Right lobe of liver (tissue), 6 donors: ENCODE results near the gene PPM1H. TPM values are rescaled to one million over a fixed set of nuclear protein-coding genes. Genes with fewer than 3 reads are reported as not detected.

ENCODE experiments used
- ATAC-seq, 4 donors: fragments of 200-7000 bp; cut with Tn5 transposase; one replicate each; pipeline ENCODE4 v1.9.1; 2020; ENCODE audit warnings: mild to moderate bottlenecking in 4 of 4, moderate library complexity in 4 of 4
- DNase-seq, 3 donors: peaks; one replicate each; pipeline ENCODE4 v3.0.0-alpha.2; 2020
- H3K27ac ChIP-seq, 3 donors: fragments of 200-600 bp; one replicate each; pipeline ENCODE4 v1.8.0; 2022
- H3K27me3 ChIP-seq, 2 donors: fragments of 200-600 bp; one replicate each; pipeline ENCODE4 v1.8.0; 2022
- H3K36me3 ChIP-seq, 4 donors: fragments of 200-600 bp; sonication (generic) in 1 of 4; one replicate each; pipeline versions ENCODE4 v1.5.1 to v1.8.0; 2017 to 2022; ENCODE audit warnings: control low read depth in 1 of 4
- H3K4me1 ChIP-seq, 4 donors: fragments of 200-600 bp; sonication (generic) in 1 of 4; one replicate each; pipeline versions ENCODE4 v1.5.1 to v1.8.0; 2017 to 2022; ENCODE audit warnings: control low read depth in 1 of 4
- H3K4me3 ChIP-seq, 3 donors: fragments of 200-600 bp; one replicate each; pipeline ENCODE4 v1.8.0; 2022
- H3K9me3 ChIP-seq, 4 donors: fragments of 200-600 bp; sonication (generic) in 1 of 4; one replicate each; pipeline versions ENCODE4 v1.5.1 to v1.8.0; 2017 to 2022; ENCODE audit warnings: control low read depth in 1 of 4
- POLR2A ChIP-seq: fragments of 450-650 bp; IDR thresholded peaks from one replicate; pipeline ENCODE4 v1.6.1; 2017; ENCODE audit warnings: antibody characterized with exemption, mild to moderate bottlenecking
- WGBS: methylation state at CpG from one replicate; pipeline ENCODE4 v1.1.6; 2018; ENCODE audit warnings: low coverage, low lambda C conversion rate; ENCODE audit not compliant: insufficient coverage; ENCODE audit errors: missing lambda C conversion rate; 5-methylcytosine and 5-hydroxymethylcytosine counted together
- intact Hi-C, 2 donors: fragments of 100-400 bp; cut with DNase I; formaldehyde crosslinking; loops; one replicate each; pipeline versions ENCODE4 v1.11.2 to v1.14.1; 2022
- total RNA-seq, 6 experiments: library from RNA; depleted of rRNA in 2 of 6; stranded (reverse); fragments of >200 nt in 2 of 6; fragmentation: NEBNext Ultra II Directional in 3 of 6; extraction: Animal tissue kit (Norgen Biotek cat#: 25700) in 3 of 6; gene quantifications; one replicate each; pipeline versions ENCODE4 v1.1.0 to v1.2.4, GENCODE V29; 2016 to 2023
- TF ChIP-seq, protein P1 (sequence below), 4 donors: fragments of 200-600 bp in 3 of 4; fragments of 450-650 bp in 1 of 4; IDR thresholded peaks; one replicate each; pipeline versions ENCODE4 v1.5.1 to v1.8.0; 2016 to 2022; ENCODE audit warnings: antibody characterized with exemption in 4 of 4, mild to moderate bottlenecking in 2 of 4
- donor health status: DM: no; HTN: yes; CAD: no.
- donor health status: DM: no; HTN: no; CAD: no.
- donor health status: DM: no; HTN: no; CAD: no.
- donor health status: DM: no; HTN: yes; CAD: no.
- donor health status: DM: no; HTN: yes; CAD: no.

The PPM1H gene
- total RNA-seq, 6 experiments from 2014 or later = 3.8 to 9.2 (median 6.5) TPM

DNA sequence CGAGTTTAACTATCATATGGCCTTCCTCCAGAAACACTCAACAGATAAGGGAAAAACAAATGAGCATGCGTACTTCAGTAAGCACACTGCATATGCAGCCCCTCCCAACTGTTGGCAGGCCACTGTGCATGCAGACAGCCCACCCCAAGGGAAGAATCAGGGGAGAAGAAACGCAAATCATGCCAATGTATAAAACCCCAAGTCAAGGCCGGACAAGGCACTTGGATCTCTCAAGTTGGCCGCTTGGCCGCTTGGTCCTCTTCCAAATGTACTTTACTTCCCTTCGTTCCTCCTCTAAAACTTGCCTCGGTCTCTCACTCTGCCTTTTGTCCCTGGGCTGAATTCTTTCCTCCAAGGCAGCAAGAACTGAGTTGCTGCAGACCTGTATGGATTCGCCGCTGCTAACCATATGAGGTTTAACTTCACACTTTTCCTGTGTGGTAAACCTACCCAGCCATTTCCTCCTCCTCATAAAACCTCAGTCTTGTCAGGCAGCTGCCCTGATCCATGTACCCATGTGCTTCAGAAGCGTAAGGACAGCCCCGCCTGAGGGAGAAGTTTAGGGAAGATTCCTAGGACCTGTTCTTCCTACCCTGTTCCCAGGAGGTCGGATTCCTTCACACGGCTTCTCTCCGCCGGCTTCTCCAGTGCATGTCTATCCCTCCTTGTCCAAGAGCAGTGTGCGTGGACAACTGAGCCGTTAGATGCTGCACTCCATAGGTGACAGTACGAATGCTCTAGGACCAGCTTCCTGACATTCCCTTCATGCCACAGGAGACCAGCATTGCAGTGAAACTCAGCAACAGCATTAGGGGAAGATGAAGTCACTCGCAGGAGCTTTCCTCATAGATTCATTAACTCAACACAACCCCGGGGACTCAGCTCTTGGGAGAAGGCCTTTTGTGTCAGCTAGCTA lies 280.4 kb downstream of the PPM1H start:
- no peaks in the 10 kb centered on the region for H3K36me3 ChIP-seq
- H3K9me3 ChIP-seq = no peaks in the 10 kb centered on the region
- no peak overlapping the region for H3K27ac ChIP-seq
- no peak for TF ChIP-seq POLR2A
- TF ChIP-seq, protein P1, sequence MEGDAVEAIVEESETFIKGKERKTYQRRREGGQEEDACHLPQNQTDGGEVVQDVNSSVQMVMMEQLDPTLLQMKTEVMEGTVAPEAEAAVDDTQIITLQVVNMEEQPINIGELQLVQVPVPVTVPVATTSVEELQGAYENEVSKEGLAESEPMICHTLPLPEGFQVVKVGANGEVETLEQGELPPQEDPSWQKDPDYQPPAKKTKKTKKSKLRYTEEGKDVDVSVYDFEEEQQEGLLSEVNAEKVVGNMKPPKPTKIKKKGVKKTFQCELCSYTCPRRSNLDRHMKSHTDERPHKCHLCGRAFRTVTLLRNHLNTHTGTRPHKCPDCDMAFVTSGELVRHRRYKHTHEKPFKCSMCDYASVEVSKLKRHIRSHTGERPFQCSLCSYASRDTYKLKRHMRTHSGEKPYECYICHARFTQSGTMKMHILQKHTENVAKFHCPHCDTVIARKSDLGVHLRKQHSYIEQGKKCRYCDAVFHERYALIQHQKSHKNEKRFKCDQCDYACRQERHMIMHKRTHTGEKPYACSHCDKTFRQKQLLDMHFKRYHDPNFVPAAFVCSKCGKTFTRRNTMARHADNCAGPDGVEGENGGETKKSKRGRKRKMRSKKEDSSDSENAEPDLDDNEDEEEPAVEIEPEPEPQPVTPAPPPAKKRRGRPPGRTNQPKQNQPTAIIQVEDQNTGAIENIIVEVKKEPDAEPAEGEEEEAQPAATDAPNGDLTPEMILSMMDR (IDR thresholded peaks at IDR 0.05) = no peak
- 69% methylated on average over 9 of the region's 21 CpGs for WGBS
- ATAC-seq = no peak
- H3K4me1 ChIP-seq = peaks cover 0 to 14% (median 0%) of the 10 kb centered on the region in 4 donors
- H3K27me3 ChIP-seq = no peaks in the 10 kb centered on the region
- no peak for DNase-seq
- intact Hi-C loops = no loop called here
- no peak overlapping the region for H3K4me3 ChIP-seq

- DNase-seq (no peak), ATAC-seq (no peak)
- 50% methylated on average over 1 of the region's 6 CpGs for WGBS
- Histone ChIP-seq H3K36me3 (no peaks in the 10 kb centered on the region), H3K9me3 (no peaks in the 10 kb centered on the region), H3K4me1 (peaks cover 0 to 14% (median 0%) of the 10 kb centered on the region in 4 donors), H3K27me3 (no peaks in the 10 kb centered on the region), H3K27ac (no peak overlapping the region), H3K4me3 (no peak overlapping the region)
- intact Hi-C loops = no loop called here
- TF ChIP-seq POLR2A = no peak
- TF ChIP-seq, protein P1 (IDR thresholded peaks at IDR 0.05) = no peak
These were observed 281.2 kb downstream of the PPM1H start for GRCh38 chr12:62653740-62654139.

DNA sequence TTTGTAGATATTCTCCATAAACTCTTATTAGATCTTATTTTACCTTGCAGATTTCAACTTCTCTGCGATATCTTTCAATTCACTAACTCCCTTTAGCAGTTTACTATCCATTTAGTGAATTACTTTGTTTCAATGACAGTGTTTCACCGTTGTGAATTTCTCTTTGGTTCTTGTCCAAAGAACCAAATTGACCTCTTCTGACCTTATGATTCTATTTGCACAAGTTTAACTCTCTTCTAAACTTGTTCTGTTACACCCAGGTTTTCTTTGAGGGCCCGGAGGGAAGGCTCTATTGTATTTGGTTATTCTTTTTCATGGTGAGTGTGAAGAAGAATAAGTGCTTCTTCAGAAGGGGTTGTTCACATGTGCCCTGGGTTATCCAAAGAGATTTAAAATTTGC lies 281.6 kb downstream of the PPM1H start:
- H3K4me3 ChIP-seq = no peak overlapping the region
- H3K9me3 ChIP-seq = no peaks in the 10 kb centered on the region
- 51% methylated on average over 3 of the region's 3 CpGs for WGBS

DNA sequence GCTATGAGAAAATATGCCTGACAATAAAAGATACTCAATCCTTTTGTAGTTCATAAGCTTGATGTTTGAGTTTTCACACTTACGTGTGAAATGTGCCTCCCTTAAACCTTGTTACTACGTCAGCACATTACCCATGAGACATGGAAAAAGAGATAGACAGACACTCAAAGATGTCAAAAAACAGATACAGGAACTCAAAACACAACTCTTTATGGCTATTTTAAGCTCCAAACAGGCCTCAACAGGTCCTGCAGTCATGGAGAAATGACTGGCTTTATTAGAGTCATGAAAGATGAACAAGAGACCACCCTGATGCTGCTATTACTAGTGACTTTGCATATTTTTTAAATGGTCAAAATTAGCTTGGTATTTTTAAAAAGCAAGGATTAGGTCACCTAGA lies 283.8 kb downstream of the PPM1H start:
- H3K36me3 ChIP-seq = no peaks in the 10 kb centered on the region
- TF ChIP-seq, protein P1 (IDR thresholded peaks at IDR 0.05) = no peak
- TF ChIP-seq POLR2A = no peak
- H3K4me1 ChIP-seq = peaks cover 0 to 14% (median 0%) of the 10 kb centered on the region in 4 donors
- no peak overlapping the region for H3K4me3 ChIP-seq
- no peaks in the 10 kb centered on the region for H3K9me3 ChIP-seq
- no peak overlapping the region for H3K27ac ChIP-seq
- 92% methylated on average over 2 of the region's 2 CpGs for WGBS
- DNase-seq (no peak), ATAC-seq (no peak)
- intact Hi-C loops = no loop called here
- no peaks in the 10 kb centered on the region for H3K27me3 ChIP-seq

More for the DNA sequence above, 281.6 kb downstream of the PPM1H start:
- no peak for TF ChIP-seq POLR2A
- TF ChIP-seq, protein P1 (IDR thresholded peaks at IDR 0.05) = no peak
- Histone ChIP-seq H3K27ac (no peak overlapping the region), H3K27me3 (no peaks in the 10 kb centered on the region), H3K36me3 (no peaks in the 10 kb centered on the region), H3K4me1 (peaks cover 0 to 14% (median 0%) of the 10 kb centered on the region in 4 donors)
- ATAC-seq (peak; percentile 66 to 82 (median 74)), DNase-seq (no peak)
- intact Hi-C loops = no loop called here
